ENCODE data around the gene DTL.

Gene DTL

GRCh38 chr1:212067787-212068186, 32.2 kb downstream of the DTL start:
- Histone ChIP-seq H3K27ac (ENCODE audit: low read depth, low read length, severe bottlenecking) (no peak overlapping the region), H3K4me3 (ENCODE audit: extremely low read depth, insufficient read depth, low read length, poor library complexity, severe bottlenecking) (no peak overlapping the region), H3K36me3 (ENCODE audit: control insufficient read depth, insufficient read depth, low read length) (peaks cover 68% of the 10 kb centered on the region), H3K9me3 (ENCODE audit: control insufficient read depth, low read length) (no peaks in the 10 kb centered on the region), H3K4me1 (ENCODE audit: control insufficient read depth, insufficient read depth, low read length, poor library complexity, severe bottlenecking) (no peaks in the 10 kb centered on the region)
- WGBS, 2 experiments (ENCODE audit: insufficient coverage in 2 of 2) = no CpG with 5 or more reads among the region's 3 CpGs

GRCh38 chr1:212070720-212071302, 35.3 kb downstream of the DTL start:
- Histone ChIP-seq H3K4me3 (ENCODE audit: extremely low read depth, insufficient read depth, low read length, poor library complexity, severe bottlenecking) (no peak overlapping the region), H3K9me3 (ENCODE audit: control insufficient read depth, low read length) (no peaks in the 10 kb centered on the region), H3K36me3 (ENCODE audit: control insufficient read depth, insufficient read depth, low read length) (peaks cover 54% of the 10 kb centered on the region), H3K4me1 (ENCODE audit: control insufficient read depth, insufficient read depth, low read length, poor library complexity, severe bottlenecking) (no peaks in the 10 kb centered on the region), H3K27ac (ENCODE audit: low read depth, low read length, severe bottlenecking) (no peak overlapping the region)

- peaks cover 46% of the 10 kb centered on the region for H3K36me3 ChIP-seq (ENCODE audit: control insufficient read depth, insufficient read depth, low read length)
- no peak overlapping the region for H3K27ac ChIP-seq (ENCODE audit: low read depth, low read length, severe bottlenecking)
- no peaks in the 10 kb centered on the region for H3K9me3 ChIP-seq (ENCODE audit: control insufficient read depth, low read length)
- no CpG with 5 or more reads among the region's 1 CpG for WGBS, 2 experiments (ENCODE audit: insufficient coverage in 2 of 2)
- no peak overlapping the region for H3K4me3 ChIP-seq (ENCODE audit: extremely low read depth, insufficient read depth, low read length, poor library complexity, severe bottlenecking)
- no peaks in the 10 kb centered on the region for H3K4me1 ChIP-seq (ENCODE audit: control insufficient read depth, insufficient read depth, low read length, poor library complexity, severe bottlenecking)
Observed at GRCh38 chr1:212072047-212072446, 36.5 kb downstream of the DTL start.

- Histone ChIP-seq H3K4me3 (ENCODE audit: extremely low read depth, insufficient read depth, low read length, poor library complexity, severe bottlenecking) (no peak overlapping the region), H3K36me3 (ENCODE audit: control insufficient read depth, insufficient read depth, low read length) (peaks cover 47% of the 10 kb centered on the region), H3K27ac (ENCODE audit: low read depth, low read length, severe bottlenecking) (no peak overlapping the region), H3K9me3 (ENCODE audit: control insufficient read depth, low read length) (no peaks in the 10 kb centered on the region), H3K4me1 (ENCODE audit: control insufficient read depth, insufficient read depth, low read length, poor library complexity, severe bottlenecking) (no peaks in the 10 kb centered on the region)
- no CpG with 5 or more reads among the region's 1 CpG for WGBS, 2 experiments (ENCODE audit: insufficient coverage in 2 of 2)
Observed at GRCh38 chr1:212073490-212073889, 37.9 kb downstream of the DTL start.

- H3K4me1 ChIP-seq (ENCODE audit: control insufficient read depth, insufficient read depth, low read length, poor library complexity, severe bottlenecking) = no peaks in the 10 kb centered on the region
- no peak overlapping the region for H3K4me3 ChIP-seq (ENCODE audit: extremely low read depth, insufficient read depth, low read length, poor library complexity, severe bottlenecking)
- WGBS, 2 experiments (ENCODE audit: insufficient coverage in 2 of 2) = 94 to 95% methylated on average over 3 of the region's 3 CpGs
- H3K36me3 ChIP-seq (ENCODE audit: control insufficient read depth, insufficient read depth, low read length) = peaks cover 43% of the 10 kb centered on the region
- no peak overlapping the region for H3K27ac ChIP-seq (ENCODE audit: low read depth, low read length, severe bottlenecking)
- no peaks in the 10 kb centered on the region for H3K9me3 ChIP-seq (ENCODE audit: control insufficient read depth, low read length)
Observed at GRCh38 chr1:212074313-212074712, 38.8 kb downstream of the DTL start.

GRCh38 chr1:212074856-212075255, 39.3 kb downstream of the DTL start:
- H3K27ac ChIP-seq (ENCODE audit: low read depth, low read length, severe bottlenecking) = no peak overlapping the region
- no peaks in the 10 kb centered on the region for H3K9me3 ChIP-seq (ENCODE audit: control insufficient read depth, low read length)
- 88 to 100% methylated on average over 1 of the region's 3 CpGs for WGBS, 2 experiments (ENCODE audit: insufficient coverage in 2 of 2)
- no peak overlapping the region for H3K4me3 ChIP-seq (ENCODE audit: extremely low read depth, insufficient read depth, low read length, poor library complexity, severe bottlenecking)
- H3K4me1 ChIP-seq (ENCODE audit: control insufficient read depth, insufficient read depth, low read length, poor library complexity, severe bottlenecking) = no peaks in the 10 kb centered on the region
- peaks cover 42% of the 10 kb centered on the region for H3K36me3 ChIP-seq (ENCODE audit: control insufficient read depth, insufficient read depth, low read length)

- peaks cover 52% of the 10 kb centered on the region for H3K36me3 ChIP-seq (ENCODE audit: control insufficient read depth, insufficient read depth, low read length)
- H3K4me1 ChIP-seq (ENCODE audit: control insufficient read depth, insufficient read depth, low read length, poor library complexity, severe bottlenecking) = no peaks in the 10 kb centered on the region
- H3K27ac ChIP-seq (ENCODE audit: low read depth, low read length, severe bottlenecking) = no peak overlapping the region
- no peak overlapping the region for H3K4me3 ChIP-seq (ENCODE audit: extremely low read depth, insufficient read depth, low read length, poor library complexity, severe bottlenecking)
- H3K9me3 ChIP-seq (ENCODE audit: control insufficient read depth, low read length) = no peaks in the 10 kb centered on the region
- no CpG with 5 or more reads among the region's 2 CpGs for WGBS, 2 experiments (ENCODE audit: insufficient coverage in 2 of 2)
Observed at GRCh38 chr1:212077028-212077427, 41.5 kb downstream of the DTL start.

GRCh38 chr1:212078826-212079225, 43.3 kb downstream of the DTL start:
- Histone ChIP-seq H3K36me3 (ENCODE audit: control insufficient read depth, insufficient read depth, low read length) (peaks cover 62% of the 10 kb centered on the region), H3K4me3 (ENCODE audit: extremely low read depth, insufficient read depth, low read length, poor library complexity, severe bottlenecking) (no peak overlapping the region), H3K4me1 (ENCODE audit: control insufficient read depth, insufficient read depth, low read length, poor library complexity, severe bottlenecking) (no peaks in the 10 kb centered on the region), H3K9me3 (ENCODE audit: control insufficient read depth, low read length) (no peaks in the 10 kb centered on the region), H3K27ac (ENCODE audit: low read depth, low read length, severe bottlenecking) (no peak overlapping the region)
- WGBS, 2 experiments (ENCODE audit: insufficient coverage in 2 of 2) = 100% methylated on average over 1 to 2 of the region's 2 CpGs

- H3K4me3 ChIP-seq (ENCODE audit: extremely low read depth, insufficient read depth, low read length, poor library complexity, severe bottlenecking) = no peak overlapping the region
- H3K36me3 ChIP-seq (ENCODE audit: control insufficient read depth, insufficient read depth, low read length) = peaks cover 53% of the 10 kb centered on the region
- H3K4me1 ChIP-seq (ENCODE audit: control insufficient read depth, insufficient read depth, low read length, poor library complexity, severe bottlenecking) = peaks cover 5% of the 10 kb centered on the region
- WGBS, 2 experiments (ENCODE audit: insufficient coverage in 2 of 2) = 100% methylated on average over 1 of the region's 2 CpGs
- H3K9me3 ChIP-seq (ENCODE audit: control insufficient read depth, low read length) = no peaks in the 10 kb centered on the region
- no peak overlapping the region for H3K27ac ChIP-seq (ENCODE audit: low read depth, low read length, severe bottlenecking)
Observed at GRCh38 chr1:212082765-212083406, 47.3 kb downstream of the DTL start.

- 95 to 100% methylated on average over 3 of the region's 3 CpGs for whole genome bisulfite sequencing, 2 experiments (ENCODE audit: insufficient coverage in 2 of 2)
- H3K4me3 ChIP-seq (ENCODE audit: extremely low read depth, insufficient read depth, low read length, poor library complexity, severe bottlenecking) = no peak overlapping the region
- H3K4me1 ChIP-seq (ENCODE audit: control insufficient read depth, insufficient read depth, low read length, poor library complexity, severe bottlenecking) = peaks cover 13% of the 10 kb centered on the region
- no peaks in the 10 kb centered on the region for H3K9me3 ChIP-seq (ENCODE audit: control insufficient read depth, low read length)
- H3K36me3 ChIP-seq (ENCODE audit: control insufficient read depth, insufficient read depth, low read length) = peaks cover 38% of the 10 kb centered on the region
- no peak overlapping the region for H3K27ac ChIP-seq (ENCODE audit: low read depth, low read length, severe bottlenecking)
Observed at GRCh38 chr1:212089560-212090163, 54.1 kb downstream of the DTL start.

GRCh38 chr1:212091438-212092121, 56.0 kb downstream of the DTL start:
- Histone ChIP-seq H3K36me3 (ENCODE audit: control insufficient read depth, insufficient read depth, low read length) (peaks cover 41% of the 10 kb centered on the region), H3K4me3 (ENCODE audit: extremely low read depth, insufficient read depth, low read length, poor library complexity, severe bottlenecking) (no peak overlapping the region), H3K27ac (ENCODE audit: low read depth, low read length, severe bottlenecking) (no peak overlapping the region), H3K9me3 (ENCODE audit: control insufficient read depth, low read length) (no peaks in the 10 kb centered on the region), H3K4me1 (ENCODE audit: control insufficient read depth, insufficient read depth, low read length, poor library complexity, severe bottlenecking) (peaks cover 13% of the 10 kb centered on the region)
- 30% methylated on average over 1 of the region's 6 CpGs; no CpG with 5 or more reads in 1 of the 2 experiments for WGBS, 2 experiments (ENCODE audit: insufficient coverage in 2 of 2)

Data from mesodermal cell (in vitro differentiated cells).